ENCODE results near the gene GLS2.
"Not testable (repeated sequence)": the region's sequence is repeated elsewhere in the genome, so short reads cannot be mapped to it uniquely, and the experiment has no call there.

Gene GLS2

DNA sequence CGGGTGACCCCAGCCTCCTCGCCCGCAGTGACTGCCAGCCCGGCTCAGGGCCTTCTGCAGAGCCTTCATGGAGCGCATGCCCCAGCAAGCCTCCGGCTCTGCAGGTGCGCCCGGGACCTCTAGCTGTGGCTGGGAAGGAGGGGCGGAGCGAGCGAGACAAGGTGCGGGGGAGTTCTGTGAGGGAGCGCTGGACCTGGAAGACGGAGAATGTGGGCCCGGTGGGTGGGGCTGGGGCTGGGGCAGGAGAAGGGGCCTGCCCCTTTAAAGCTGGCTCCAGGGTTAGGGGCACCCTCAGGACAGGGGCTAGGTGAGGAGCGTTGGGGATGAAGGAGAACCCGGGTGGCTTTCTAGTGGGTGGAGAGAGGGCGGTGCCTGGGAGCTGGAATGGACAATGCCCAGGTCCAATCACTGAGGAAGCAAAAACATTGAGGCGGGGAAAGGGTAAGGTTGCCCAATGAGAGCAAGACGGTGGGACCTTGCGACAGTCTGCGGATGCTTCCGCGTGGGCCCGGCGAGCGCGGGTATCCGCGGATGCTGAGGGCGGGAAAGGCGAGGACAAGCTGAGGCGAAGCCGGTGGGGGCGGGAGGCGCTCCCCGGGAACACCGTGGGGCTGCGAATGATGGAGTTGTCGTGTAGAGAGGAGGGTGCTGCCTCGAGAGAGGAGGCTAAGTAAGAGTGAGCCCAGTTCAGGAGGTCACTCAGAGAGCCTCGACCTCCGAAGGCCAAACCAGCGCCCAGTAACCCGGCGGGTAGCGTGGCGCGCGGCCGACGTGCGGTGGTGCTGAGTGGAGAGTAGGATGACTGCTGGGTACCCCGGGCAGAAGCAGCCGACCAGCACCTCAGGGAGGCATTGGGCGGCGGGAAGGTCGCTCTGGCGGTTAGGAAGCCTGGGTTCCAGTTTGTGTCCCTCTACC lies at the start of gene GLS2:
Gene GLS2 (minus strand): TSS at position 121 of the 915 bp plus-strand sequence. CDS start 43 bp downstream, at position 78.
- peak; percentile 87 for DNase-seq (ENCODE audit: low spot score)

- no peak for DNase-seq (ENCODE audit: low spot score)
These were observed 49.6 kb upstream of the GLS2 start for GRCh38 chr12:56537546-56537945.

- DNase-seq (ENCODE audit: low spot score), result no peak
These were observed 42.6 kb upstream of the GLS2 start for GRCh38 chr12:56530390-56531055.

DNA sequence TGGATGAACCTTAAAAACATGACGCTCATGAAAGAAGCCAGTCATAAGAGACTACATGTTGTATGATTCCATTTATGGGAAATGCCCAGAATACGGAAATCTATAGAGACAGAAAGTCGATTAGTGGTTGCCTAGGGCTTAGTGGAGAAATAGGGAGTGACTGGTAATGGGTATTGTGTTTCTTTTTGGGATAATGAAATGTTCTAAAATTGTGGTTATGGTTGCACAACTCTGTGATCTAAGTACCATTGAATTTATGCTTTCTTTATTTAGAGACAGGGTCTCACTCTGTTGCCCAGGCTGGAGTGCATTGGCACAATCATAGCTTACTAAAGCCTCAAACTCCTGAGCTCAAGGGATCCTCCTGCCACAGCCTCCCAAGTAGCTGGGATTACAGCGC lies 41.7 kb upstream of the GLS2 start:
- DNase-seq (ENCODE audit: low spot score), result no peak

GRCh38 chr12:56528846-56529245 lies 40.9 kb upstream of the GLS2 start:
- DNase-seq (ENCODE audit: low spot score), result no peak

- DNase-seq (ENCODE audit: low spot score), result peak; percentile 49
These were observed 34.6 kb upstream of the GLS2 start for GRCh38 chr12:56522411-56523193.

- DNase-seq (ENCODE audit: low spot score), result peak; percentile 87
These were observed 33.8 kb upstream of the GLS2 start, which contains the start of gene RBMS2 for GRCh38 chr12:56521590-56522371. TSS of gene RBMS2 (plus strand) at chr12:56521820. CDS start at chr12:56522024, 204 bp downstream.

- no peak for DNase-seq (ENCODE audit: low spot score)
These were observed 33.2 kb upstream of the GLS2 start for GRCh38 chr12:56521209-56521589.

DNA sequence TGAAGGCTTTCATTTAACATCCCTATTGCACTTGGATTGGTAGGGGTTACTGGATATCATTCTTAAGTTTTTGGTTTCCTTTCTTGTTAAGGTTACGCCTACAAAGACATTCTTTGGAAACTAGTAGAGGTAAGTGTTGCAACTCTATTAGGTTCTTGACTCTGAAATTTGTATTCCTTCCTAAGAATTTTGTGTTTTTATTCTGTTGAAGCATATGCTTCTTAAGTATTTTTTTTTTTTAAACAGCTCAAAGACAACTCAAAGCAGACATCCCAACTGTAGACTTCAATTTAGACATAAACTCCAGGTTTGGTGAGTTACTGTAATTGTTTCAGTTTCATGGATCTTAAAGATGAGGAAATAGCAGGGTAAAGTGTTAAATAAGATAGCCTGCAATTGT lies 32.5 kb upstream of the GLS2 start:
- DNase-seq (ENCODE audit: low spot score), result no peak

- DNase-seq (ENCODE audit: low spot score), result no peak
These were observed 32.1 kb upstream of the GLS2 start for GRCh38 chr12:56520048-56520447.

DNA sequence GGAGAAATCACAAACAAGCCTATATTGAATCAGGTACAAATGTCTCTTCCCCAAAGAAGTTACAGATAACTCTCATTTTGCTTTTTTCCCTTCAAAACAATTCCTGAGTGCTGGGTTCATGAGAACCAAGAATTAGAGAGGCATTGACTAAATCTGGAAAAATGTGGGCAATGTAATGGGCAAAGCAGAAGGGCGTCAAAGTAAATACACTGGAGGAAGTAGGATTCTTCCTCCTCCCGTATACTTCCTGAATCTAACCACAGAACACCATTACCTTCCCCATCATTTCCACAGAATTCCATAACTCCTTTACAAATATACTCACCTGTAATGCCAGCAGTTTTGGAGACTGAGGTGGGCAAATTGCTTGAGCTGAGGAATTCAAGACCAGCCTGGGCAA lies 30.6 kb upstream of the GLS2 start:
- peak; percentile 80 for DNase-seq (ENCODE audit: low spot score)

- peak; percentile 75 for DNase-seq (ENCODE audit: low spot score)
These were observed 29.9 kb upstream of the GLS2 start for GRCh38 chr12:56517854-56518253.

DNA sequence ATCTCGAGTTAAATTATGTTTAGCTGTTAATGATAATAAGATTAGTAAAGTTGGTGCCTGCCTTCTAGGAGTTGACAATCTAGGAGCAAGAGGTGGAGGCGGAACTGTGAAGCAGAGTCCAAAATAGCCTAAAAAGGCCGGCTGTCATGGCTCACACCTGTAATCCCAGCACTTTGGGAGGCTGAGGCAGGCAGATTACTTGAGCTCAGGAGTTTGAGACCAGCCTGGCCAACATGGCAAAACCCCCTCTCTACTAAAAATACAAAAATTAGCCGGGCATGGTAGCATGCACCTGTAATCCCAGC lies 26.0 kb upstream of the GLS2 start:
- DNase-seq (ENCODE audit: low spot score), result not testable (repeated sequence)

DNA sequence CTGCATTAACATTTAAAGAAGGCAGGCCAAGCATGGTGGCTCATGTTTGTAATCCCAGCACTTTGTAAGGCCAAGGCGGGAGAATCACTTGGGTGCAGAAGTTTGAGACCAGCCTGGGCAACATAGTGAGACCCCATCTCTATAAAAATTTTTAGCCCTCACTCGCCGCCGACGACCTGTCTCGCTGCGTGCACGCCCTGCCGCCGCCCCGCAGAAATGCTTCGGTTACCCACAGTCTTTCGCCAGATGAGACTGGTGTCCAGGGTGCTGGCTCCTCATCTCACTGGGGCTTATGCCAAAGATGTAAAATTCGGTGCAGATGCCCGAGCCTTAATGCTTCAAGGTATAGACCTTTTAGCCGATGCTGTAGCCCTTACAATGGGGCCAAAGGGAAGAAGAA lies 22.8 kb upstream of the GLS2 start:
- no peak for DNase-seq (ENCODE audit: low spot score)

DNA sequence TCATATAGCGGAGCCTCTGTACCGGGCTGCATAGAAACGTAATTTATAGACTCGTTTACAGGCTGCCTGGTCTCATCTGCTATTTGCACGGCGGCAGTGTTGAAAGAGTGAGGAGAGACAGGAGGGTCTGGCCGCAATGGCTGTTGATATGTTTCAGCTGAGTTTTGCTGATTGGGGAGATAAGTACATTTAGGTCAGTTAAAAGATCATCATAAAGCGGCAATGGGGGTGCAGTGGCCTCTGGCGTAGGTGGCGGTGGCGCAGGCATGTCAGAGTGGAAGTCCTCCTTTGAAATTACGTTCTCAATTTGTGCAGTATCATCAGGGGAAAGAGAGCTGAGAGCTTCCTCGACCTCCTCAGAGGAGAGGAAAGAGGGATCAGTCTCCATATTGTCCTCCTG lies 11.9 kb upstream of the GLS2 start:
- DNase-seq (ENCODE audit: low spot score), result not testable (repeated sequence)

DNA sequence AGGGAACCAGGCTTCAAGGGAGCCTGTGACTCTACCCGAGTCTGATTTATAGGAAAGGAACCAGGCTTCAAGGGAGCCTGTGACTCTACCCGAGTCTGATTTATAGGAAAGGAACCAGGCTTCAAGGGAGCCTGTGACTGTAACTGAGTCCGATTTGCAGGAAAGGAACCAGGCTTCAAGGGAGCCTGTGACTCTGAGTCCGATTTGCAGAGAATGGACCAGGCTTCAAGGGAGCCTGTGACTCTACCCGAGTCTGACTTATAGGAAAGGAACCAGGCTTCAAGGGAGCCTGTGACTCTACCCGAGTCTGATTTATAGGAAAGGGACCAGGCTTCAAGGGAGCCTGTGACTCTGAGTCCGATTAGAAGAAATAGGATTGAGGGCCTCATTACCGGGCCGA lies 11.5 kb upstream of the GLS2 start:
- not testable (repeated sequence) for DNase-seq (ENCODE audit: low spot score)

GRCh38 chr12:56498126-56498902 lies 10.4 kb upstream of the GLS2 start:
- DNase-seq (ENCODE audit: low spot score), result not testable (repeated sequence)

DNA sequence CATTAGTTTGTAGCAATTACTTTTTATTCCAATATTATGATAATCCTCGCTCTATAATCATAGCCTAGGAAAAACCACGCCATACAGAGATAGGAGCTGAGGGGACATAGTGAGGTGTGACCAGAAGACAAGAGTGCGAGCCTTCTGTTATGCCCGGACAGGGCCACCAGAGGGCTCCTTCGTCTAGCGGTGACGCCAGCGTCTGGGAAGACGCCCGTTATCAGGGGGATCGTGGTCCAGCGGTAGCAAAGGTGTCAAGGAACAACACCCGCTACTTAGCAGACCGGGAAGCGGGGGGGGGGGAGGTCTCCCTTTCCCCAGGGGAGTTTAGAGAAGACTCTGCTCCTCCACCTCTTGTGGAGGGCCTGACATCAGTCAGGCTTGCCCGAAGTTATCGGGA lies 8.7 kb upstream of the GLS2 start:
- DNase-seq (ENCODE audit: low spot score), result not testable (repeated sequence)

DNA sequence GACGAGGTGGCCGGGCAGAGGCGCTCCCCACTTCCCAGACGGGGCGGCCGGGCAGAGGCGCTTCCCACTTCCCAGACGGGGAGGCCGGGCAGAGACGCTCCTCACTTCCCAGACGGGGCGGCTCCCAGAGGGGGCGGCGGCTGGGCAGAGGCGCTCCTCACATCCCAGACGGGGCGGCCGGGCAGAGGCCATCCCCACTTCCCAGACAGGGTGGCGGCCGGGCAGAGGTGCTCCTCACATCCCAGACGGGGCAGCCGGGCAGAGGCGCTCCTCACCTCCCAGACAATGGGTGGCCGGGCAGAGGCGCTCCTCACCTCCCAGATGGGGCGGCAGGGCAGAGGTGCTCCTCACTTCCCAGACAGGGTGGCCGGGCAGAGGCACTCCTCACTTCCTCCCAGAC lies 6.5 kb upstream of the GLS2 start:
- not testable (repeated sequence) for DNase-seq (ENCODE audit: low spot score)

- not testable (repeated sequence) for DNase-seq (ENCODE audit: low spot score)
These were observed 6.1 kb upstream of the GLS2 start for GRCh38 chr12:56494106-56494415.
